Heart left ventricle (tissue), 16 donors: ENCODE data around the gene IER5L. TPM values are rescaled to one million over a fixed set of nuclear protein-coding genes. Genes with fewer than 3 reads are reported as not detected.
"Not testable (repeated sequence)": the region's sequence is repeated elsewhere in the genome, so short reads cannot be mapped to it uniquely, and the experiment has no call there.

Experiments
- ATAC-seq, 4 donors: fragments of 200-7000 bp; cut with Tn5 transposase; one replicate each; pipeline ENCODE4 v1.9.1; 2020 to 2022; ENCODE audit warnings: moderate library complexity in 4 of 4, mild to moderate bottlenecking in 3 of 4, moderate number of reproducible peaks in 1 of 4
- DNase-seq, 5 donors: peaks; one replicate each; pipeline ENCODE4 v3.0.0-alpha.2; 2020
- H3K27ac ChIP-seq, 12 donors: fragments of 200-600 bp; sonication (generic) in 4 of 12; one replicate each; pipeline versions ENCODE4 v1.5.0 to v1.8.0; 2016 to 2022; ENCODE audit warnings: mild to moderate bottlenecking in 2 of 12
- H3K27me3 ChIP-seq, 9 donors: fragments of 200-600 bp; sonication (generic) in 2 of 9; one replicate each; pipeline versions ENCODE4 v1.5.1 to v1.8.0; 2016 to 2022; ENCODE audit warnings: mild to moderate bottlenecking in 3 of 9
- H3K36me3 ChIP-seq, 9 donors: fragments of 200-600 bp; sonication (generic) in 2 of 9; one replicate each; pipeline versions ENCODE4 v1.5.0 to v1.8.0; 2018 to 2022; ENCODE audit warnings: mild to moderate bottlenecking in 2 of 9
- H3K4me1 ChIP-seq, 12 donors: fragments of 200-600 bp; sonication (generic) in 4 of 12; one replicate each; pipeline versions ENCODE4 v1.5.0 to v1.8.0; 2016 to 2022; ENCODE audit warnings: mild to moderate bottlenecking in 3 of 12
- H3K4me3 ChIP-seq, 12 donors: fragments of 200-600 bp; sonication (generic) in 4 of 12; one replicate each; pipeline versions ENCODE4 v1.5.0 to v1.8.0; 2017 to 2022; ENCODE audit warnings: mild to moderate bottlenecking in 9 of 12, moderate library complexity in 4 of 12
- H3K9me3 ChIP-seq, 12 donors: fragments of 200-600 bp; sonication (generic) in 4 of 12; one replicate each; pipeline versions ENCODE4 v1.5.0 to v1.8.0; 2016 to 2022; ENCODE audit warnings: mild to moderate bottlenecking in 1 of 12
- POLR2A ChIP-seq, 2 donors: fragments of 450-650 bp; IDR thresholded peaks; one replicate each; pipeline ENCODE4 v1.6.1; 2017; ENCODE audit warnings: antibody characterized with exemption in 2 of 2, mild to moderate bottlenecking in 2 of 2, moderate library complexity in 2 of 2
- WGBS, 4 donors: extraction: QIAGEN DNeasy Blood & Tissue Kit in 2 of 4; methylation state at CpG; one replicate each; pipeline versions ENCODE4 v1.1.5 to v1.1.7; 2013 to 2018; 5-methylcytosine and 5-hydroxymethylcytosine counted together
- intact Hi-C, 10 donors: fragments of 100-400 bp; cut with DNase I; formaldehyde crosslinking; loops; one replicate each; pipeline versions ENCODE4 v1.11.1 to v1.14.2; 2022
- polyA plus RNA-seq, 2 donors: library from polyadenylated mRNA; stranded (reverse); fragments of 200-250 nt; gene quantifications; one replicate each; pipeline ENCODE4 v1.2.3, GENCODE V29; 2013
- total RNA-seq, 9 donors: library from RNA; depleted of rRNA in 2 of 9; stranded (reverse); fragments of >200 nt in 2 of 9; fragmentation: NEBNext Ultra II Directional in 3 of 9; extraction: Animal tissue kit (Norgen Biotek cat#: 25700) in 3 of 9; gene quantifications; one replicate each; pipeline versions ENCODE4 v1.1.0 to v1.2.4, GENCODE V29; 2016 to 2023
- TF ChIP-seq, protein P1 (sequence below), 12 donors: fragments of 200-600 bp; sonication (generic) in 4 of 12; IDR thresholded peaks; one replicate each; pipeline versions ENCODE4 v1.5.0 to v1.8.0; 2018 to 2022; ENCODE audit warnings: antibody characterized with exemption in 12 of 12, mild to moderate bottlenecking in 5 of 12
- donor health status: ischemic (EF 13 %, LVEDD 7.1; RV severe dilation, severe dysfunction).
- donor health status: healthy with polysubstance abuse.
- donor health status: DM: no; HTN: yes; CAD: no.
- donor health status: DM: no; HTN: no; CAD: no.
- donor health status: ischemic (EF 25% LVEDD 6.9; RV normal size, moderate dysfunction).
- donor health status: ischemic (EF 25% LVEDD 5.7; RV mildly dilated, moderate dysfunction).
- donor health status: healthy.
- donor health status: DM: yes; HTN: yes; CAD: no.
- donor health status: ischemic (EF 35%, LVEDD 5.7; RV mildly dilated, moderate dysfunction).
- donor health status: nonischemic (EF 11% LVEDD 7.7; RV severe dilation, severe dysfunction).
- donor health status: DM: yes; HTN: yes; CAD: no.
- donor health status: PGD.
- donor health status: ischemic (EF 29% LVEDD 5.4; RV normal size, mild dysfunction).
- donor health status: nonischemic (EF 23%, LVEDD 6.1; RV moderate dilation, normal function).

Gene IER5L
- total and polyA plus RNA-seq, 11 donors, result 2.8 to 18.4 (median 5.5) TPM

DNA sequence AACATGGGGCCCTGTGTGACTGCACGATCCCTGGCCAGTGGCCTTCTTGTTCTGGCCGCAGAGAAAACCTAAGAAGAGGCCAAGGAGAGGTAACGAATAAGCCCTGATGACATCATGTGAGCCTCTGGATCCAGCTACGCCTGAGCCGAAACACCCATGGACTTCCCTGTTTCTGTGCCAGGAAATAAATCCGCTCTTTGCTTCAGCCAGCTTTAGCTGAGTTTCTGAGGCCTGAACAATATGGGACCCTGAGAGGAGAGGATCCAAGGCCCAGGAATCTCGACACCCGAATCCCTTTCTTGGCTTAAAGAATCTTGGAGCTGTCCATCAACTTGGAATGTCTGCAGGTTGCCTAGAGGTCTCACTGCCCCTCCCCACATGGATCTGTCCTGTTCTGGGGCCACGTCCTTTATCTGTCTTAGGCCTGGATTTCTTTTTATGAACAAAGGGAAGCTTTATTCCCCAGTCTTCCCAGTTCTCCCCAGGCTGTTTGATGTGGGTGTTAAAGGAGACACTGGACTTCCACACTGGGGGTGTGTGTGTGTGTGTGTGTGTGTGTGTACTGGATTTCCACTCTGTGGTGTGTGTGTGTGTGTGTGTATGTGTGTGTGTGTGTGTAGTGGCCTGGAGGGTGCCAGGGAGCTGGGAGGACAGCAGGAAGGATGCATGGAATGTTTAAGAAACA, 13.7 kb downstream of the IER5L start:
- peak in 2 of 5 donors; percentile 57 to 63 for DNase-seq
- 49 to 70% (median 60%) methylated on average over 9 of the region's 9 CpGs for WGBS, 4 donors
- no peak overlapping the region for H3K4me3 ChIP-seq
- H3K9me3 ChIP-seq, result no peaks in the 10 kb centered on the region
- ATAC-seq, result peak; percentile 18 to 64 (median 56)
- intact Hi-C loops, result no loop called here
- TF ChIP-seq, protein P1, sequence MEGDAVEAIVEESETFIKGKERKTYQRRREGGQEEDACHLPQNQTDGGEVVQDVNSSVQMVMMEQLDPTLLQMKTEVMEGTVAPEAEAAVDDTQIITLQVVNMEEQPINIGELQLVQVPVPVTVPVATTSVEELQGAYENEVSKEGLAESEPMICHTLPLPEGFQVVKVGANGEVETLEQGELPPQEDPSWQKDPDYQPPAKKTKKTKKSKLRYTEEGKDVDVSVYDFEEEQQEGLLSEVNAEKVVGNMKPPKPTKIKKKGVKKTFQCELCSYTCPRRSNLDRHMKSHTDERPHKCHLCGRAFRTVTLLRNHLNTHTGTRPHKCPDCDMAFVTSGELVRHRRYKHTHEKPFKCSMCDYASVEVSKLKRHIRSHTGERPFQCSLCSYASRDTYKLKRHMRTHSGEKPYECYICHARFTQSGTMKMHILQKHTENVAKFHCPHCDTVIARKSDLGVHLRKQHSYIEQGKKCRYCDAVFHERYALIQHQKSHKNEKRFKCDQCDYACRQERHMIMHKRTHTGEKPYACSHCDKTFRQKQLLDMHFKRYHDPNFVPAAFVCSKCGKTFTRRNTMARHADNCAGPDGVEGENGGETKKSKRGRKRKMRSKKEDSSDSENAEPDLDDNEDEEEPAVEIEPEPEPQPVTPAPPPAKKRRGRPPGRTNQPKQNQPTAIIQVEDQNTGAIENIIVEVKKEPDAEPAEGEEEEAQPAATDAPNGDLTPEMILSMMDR (IDR thresholded peaks at IDR 0.05), result no peak
- TF ChIP-seq POLR2A (IDR thresholded peaks at IDR 0.05), result no peak
- H3K4me1 ChIP-seq, result peaks cover 0 to 43% (median 23%) of the 10 kb centered on the region in 12 donors
- H3K27ac ChIP-seq, result peak overlapping the region in 11 of 12 donors; percentile 27 to 77 (median 60)
- H3K27me3 ChIP-seq, result no peaks in the 10 kb centered on the region
- H3K36me3 ChIP-seq, result no peaks in the 10 kb centered on the region

DNA sequence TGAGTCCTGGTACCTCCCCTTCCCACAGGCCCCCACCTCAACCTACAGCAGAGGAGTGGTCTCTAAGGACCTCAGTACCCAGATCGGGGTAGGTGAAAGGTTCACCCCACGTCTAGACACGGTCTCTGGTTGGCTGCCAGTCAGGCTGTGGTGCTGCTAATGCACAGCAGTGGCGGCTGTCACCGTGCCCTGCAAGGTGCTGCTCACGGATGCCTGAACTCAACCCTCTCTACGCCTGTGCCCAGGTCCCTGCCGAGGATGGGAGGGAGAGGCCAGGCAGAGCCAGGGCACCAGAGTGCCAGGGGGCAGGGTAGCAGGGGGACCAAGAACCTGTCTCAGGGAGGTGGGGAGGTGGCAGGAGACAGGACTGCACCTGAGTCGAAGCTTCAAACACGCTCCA, 14.3 kb downstream of the IER5L start:
- H3K9me3 ChIP-seq, result no peaks in the 10 kb centered on the region
- H3K27me3 ChIP-seq, result no peaks in the 10 kb centered on the region
- 78 to 92% (median 88%) methylated on average over 8 to 10 of the region's 10 CpGs for WGBS, 4 donors
- H3K4me1 ChIP-seq, result peaks cover 0 to 43% (median 23%) of the 10 kb centered on the region in 12 donors
- no peak for ATAC-seq
- no peak for TF ChIP-seq POLR2A (IDR thresholded peaks at IDR 0.05)
- TF ChIP-seq, protein P1 (IDR thresholded peaks at IDR 0.05), result no peak
- intact Hi-C loops, result no loop called here
- H3K4me3 ChIP-seq, result no peak overlapping the region
- no peaks in the 10 kb centered on the region for H3K36me3 ChIP-seq
- no peak for DNase-seq
- H3K27ac ChIP-seq, result peak overlapping the region in 11 of 12 donors; percentile 27 to 77 (median 60)

DNA sequence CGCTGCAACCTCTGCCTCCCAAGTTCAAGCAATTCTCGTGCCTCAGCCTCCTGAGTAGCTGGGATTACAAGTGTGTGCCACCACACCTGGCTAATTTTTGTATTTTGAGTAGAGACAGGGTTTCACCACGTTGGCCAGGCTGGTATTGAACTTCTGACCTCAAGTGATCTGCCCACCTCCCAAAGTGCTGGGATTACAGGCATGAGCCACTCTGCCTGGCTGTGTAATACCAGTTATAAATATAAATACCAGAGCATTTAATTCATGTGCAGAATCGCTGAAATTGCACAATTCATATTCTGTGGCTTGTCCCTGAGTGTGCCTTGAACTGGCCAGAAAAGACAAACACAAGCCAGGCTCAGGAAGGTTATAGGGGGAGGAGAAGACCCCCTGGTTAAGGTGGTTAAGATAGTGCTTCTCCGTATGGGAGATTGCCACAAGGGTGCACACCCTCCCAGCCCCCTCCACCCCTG, 14.8 kb downstream of the IER5L start:
- H3K9me3 ChIP-seq, H3K36me3 ChIP-seq, H3K4me3 ChIP-seq, H3K27me3 ChIP-seq, ATAC-seq, DNase-seq, intact Hi-C loops: not testable (repeated sequence)
- 82 to 92% (median 84%) methylated on average over 5 of the region's 5 CpGs for WGBS, 4 donors
- Histone ChIP-seq H3K27ac (peak overlapping the region in 4 of 12 donors; percentile 58 to 73 (median 66)), H3K4me1 (peaks cover 0 to 39% (median 22%) of the 10 kb centered on the region in 12 donors)

DNA sequence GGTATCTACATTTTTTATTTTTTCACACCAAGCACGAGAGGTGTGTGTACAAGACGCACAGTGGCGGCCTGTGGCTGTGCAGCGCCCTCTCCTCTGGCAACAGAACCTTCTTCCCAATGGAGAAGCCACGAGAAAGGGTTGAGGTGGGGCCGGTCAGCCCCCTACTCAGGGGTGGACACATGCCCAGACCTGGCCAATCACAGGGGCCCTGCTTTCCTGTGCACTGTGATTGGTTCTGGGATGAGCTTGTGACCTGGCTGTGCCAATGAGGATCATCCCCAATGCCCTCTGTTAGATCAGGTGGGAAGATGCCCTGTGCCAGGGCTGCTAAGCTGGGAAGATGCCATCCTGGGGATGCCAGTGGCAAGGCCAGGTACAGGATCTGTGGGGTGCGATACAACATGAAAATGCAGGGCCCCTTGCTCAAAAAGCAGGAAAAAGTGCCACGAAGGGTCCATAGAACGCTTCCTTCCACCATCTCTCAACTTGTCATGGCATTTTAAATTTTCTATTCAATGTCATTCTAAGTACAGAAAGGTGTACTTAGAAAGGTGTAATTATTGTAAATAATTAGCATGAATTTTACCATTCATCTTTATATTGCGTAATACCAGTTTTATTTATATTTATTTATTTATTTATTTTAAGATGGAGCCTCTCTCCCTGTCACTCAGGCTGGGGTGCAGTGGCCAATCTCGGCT, 15.4 kb downstream of the IER5L start:
- Histone ChIP-seq H3K4me1 (peaks cover 0 to 33% (median 17%) of the 10 kb centered on the region in 12 donors), H3K9me3 (no peaks in the 10 kb centered on the region), H3K4me3 (no peak overlapping the region), H3K27ac (no peak overlapping the region), H3K27me3 (no peaks in the 10 kb centered on the region), H3K36me3 (no peaks in the 10 kb centered on the region)
- DNase-seq (no peak), ATAC-seq (no peak)
- TF ChIP-seq POLR2A (IDR thresholded peaks at IDR 0.05), result no peak
- TF ChIP-seq, protein P1 (IDR thresholded peaks at IDR 0.05), result no peak
- WGBS, 4 donors, result 91 to 95% (median 93%) methylated on average over 11 of the region's 11 CpGs
- intact Hi-C loops, result no loop called here
